IPS-20b (cell line): ENCODE data around the gene ARRDC5.
"Not testable (repeated sequence)": the region's sequence is repeated elsewhere in the genome, so short reads cannot be mapped to it uniquely, and the experiment has no call there.

Experiments
- H3K27ac ChIP-seq: one replicate; pipeline ENCODE4 v1.5.1; 2013; ENCODE audit warnings: low read length
- H3K27me3 ChIP-seq: 2 replicates; pipeline ENCODE4 v1.6.1; 2013; ENCODE audit warnings: mild to moderate bottlenecking, low read length, inconsistent platforms; ENCODE audit not compliant: insufficient read depth
- H3K36me3 ChIP-seq: 2 replicates; pipeline ENCODE4 v1.6.1; 2013; ENCODE audit warnings: low read depth, mild to moderate bottlenecking, inconsistent platforms, low read length, moderate library complexity; ENCODE audit not compliant: insufficient read depth
- H3K4me1 ChIP-seq: 2 replicates; pipeline ENCODE4 v1.6.1; 2013; ENCODE audit warnings: mild to moderate bottlenecking, control low read depth, inconsistent platforms, low read length, moderate library complexity; ENCODE audit not compliant: insufficient read depth
- H3K4me3 ChIP-seq: 2 replicates; pipeline ENCODE4 v1.5.1; 2013; ENCODE audit warnings: mild to moderate bottlenecking, low read length, inconsistent platforms
- H3K9ac ChIP-seq: 2 replicates; pipeline ENCODE4 v1.6.1; 2013; ENCODE audit warnings: low read depth, mild to moderate bottlenecking, inconsistent platforms, low read length, moderate library complexity
- H3K9me3 ChIP-seq: 2 replicates; pipeline ENCODE4 v1.6.1; 2013; ENCODE audit warnings: mild to moderate bottlenecking, low read depth, low read length, inconsistent platforms; ENCODE audit not compliant: insufficient read depth

The ARRDC5 gene

GRCh38 chr19:4902796-4903195 lies at the start of gene ARRDC5:
TSS of gene ARRDC5 (minus strand) at chr19:4902896. CDS start at chr19:4902825, 71 bp downstream.
- Histone ChIP-seq H3K27ac (no peak within 1 kb of the TSS), H3K36me3 (no peaks in the 10 kb centered on the region), H3K9me3 (no peaks in the 10 kb centered on the region), H3K9ac (no peak within 1 kb of the TSS), H3K27me3 (no peaks in the 10 kb centered on the region), H3K4me1 (no peaks in the 10 kb centered on the region; the same call in 1 of the 2 replicates), H3K4me3 (no peak within 1 kb of the TSS)

GRCh38 chr19:4951656-4952055 lies 49.0 kb upstream of the ARRDC5 start:
- Histone ChIP-seq H3K27me3 (no peaks in the 10 kb centered on the region), H3K36me3 (peaks cover 89% of the 10 kb centered on the region), H3K4me1 (no peaks in the 10 kb centered on the region), H3K9ac (no peak overlapping the region), H3K9me3 (no peaks in the 10 kb centered on the region), H3K4me3 (no peak overlapping the region), H3K27ac (no peak overlapping the region)

GRCh38 chr19:4950650-4951049 lies 48.0 kb upstream of the ARRDC5 start:
- H3K4me1 ChIP-seq, H3K27ac ChIP-seq, H3K27me3 ChIP-seq, H3K9me3 ChIP-seq, H3K4me3 ChIP-seq, H3K9ac ChIP-seq: not testable (repeated sequence)
- peaks cover 89% of the 10 kb centered on the region for H3K36me3 ChIP-seq

- not testable (repeated sequence) for H3K9me3 ChIP-seq, H3K4me1 ChIP-seq, H3K9ac ChIP-seq, H3K27me3 ChIP-seq, H3K4me3 ChIP-seq, H3K27ac ChIP-seq
- H3K36me3 ChIP-seq = peaks cover 79% of the 10 kb centered on the region
Observed at GRCh38 chr19:4941638-4942169, 39.0 kb upstream of the ARRDC5 start.

- Histone ChIP-seq H3K9me3 (no peaks in the 10 kb centered on the region), H3K4me3 (no peak overlapping the region), H3K36me3 (peaks cover 79% of the 10 kb centered on the region), H3K9ac (no peak overlapping the region), H3K27me3 (no peaks in the 10 kb centered on the region), H3K27ac (no peak overlapping the region), H3K4me1 (no peaks in the 10 kb centered on the region)
Observed at GRCh38 chr19:4939466-4939865, 36.8 kb upstream of the ARRDC5 start.

- not testable (repeated sequence) for H3K4me1 ChIP-seq, H3K9me3 ChIP-seq, H3K27ac ChIP-seq, H3K27me3 ChIP-seq, H3K4me3 ChIP-seq, H3K9ac ChIP-seq
- peaks cover 78% of the 10 kb centered on the region for H3K36me3 ChIP-seq
Observed at GRCh38 chr19:4938461-4938860, 35.8 kb upstream of the ARRDC5 start.

GRCh38 chr19:4937060-4937459 lies 34.4 kb upstream of the ARRDC5 start:
- H3K4me3 ChIP-seq = no peak overlapping the region
- H3K9me3 ChIP-seq = no peaks in the 10 kb centered on the region
- H3K27me3 ChIP-seq = no peaks in the 10 kb centered on the region
- no peak overlapping the region for H3K27ac ChIP-seq
- no peak overlapping the region for H3K9ac ChIP-seq
- H3K4me1 ChIP-seq = no peaks in the 10 kb centered on the region
- H3K36me3 ChIP-seq = peaks cover 86% of the 10 kb centered on the region

- Histone ChIP-seq H3K36me3 (peaks cover 89% of the 10 kb centered on the region), H3K9me3 (no peaks in the 10 kb centered on the region), H3K27ac (no peak overlapping the region), H3K9ac (no peak overlapping the region), H3K27me3 (no peaks in the 10 kb centered on the region), H3K4me1 (no peaks in the 10 kb centered on the region), H3K4me3 (no peak overlapping the region)
Observed at GRCh38 chr19:4935444-4935843, 32.7 kb upstream of the ARRDC5 start.

- Histone ChIP-seq H3K4me1 (no peaks in the 10 kb centered on the region), H3K27ac (no peak overlapping the region), H3K36me3 (peaks cover 93% of the 10 kb centered on the region), H3K9ac (no peak overlapping the region), H3K4me3 (no peak overlapping the region), H3K27me3 (no peaks in the 10 kb centered on the region), H3K9me3 (no peaks in the 10 kb centered on the region)
Observed at GRCh38 chr19:4933528-4933927, 30.8 kb upstream of the ARRDC5 start.

GRCh38 chr19:4932711-4933110 lies 30.0 kb upstream of the ARRDC5 start:
- Histone ChIP-seq H3K4me1 (0 out of 2 replicates have a peak, but pooled peaks cover 2% of the 10 kb centered on the region), H3K27ac (no peak overlapping the region), H3K36me3 (peaks cover 87% of the 10 kb centered on the region), H3K9ac (no peak overlapping the region), H3K4me3 (no peak overlapping the region), H3K27me3 (no peaks in the 10 kb centered on the region), H3K9me3 (no peaks in the 10 kb centered on the region)

GRCh38 chr19:4930664-4931063 lies 28.0 kb upstream of the ARRDC5 start:
- Histone ChIP-seq H3K36me3 (peaks cover 74% of the 10 kb centered on the region), H3K4me1 (0 out of 2 replicates have a peak, but pooled peaks cover 5% of the 10 kb centered on the region), H3K9ac (no peak overlapping the region), H3K4me3 (no peak overlapping the region), H3K27ac (no peak overlapping the region), H3K27me3 (no peaks in the 10 kb centered on the region), H3K9me3 (no peaks in the 10 kb centered on the region)

GRCh38 chr19:4929186-4929585 lies 26.5 kb upstream of the ARRDC5 start:
- no peak overlapping the region for H3K9ac ChIP-seq
- H3K36me3 ChIP-seq = peaks cover 63% of the 10 kb centered on the region
- H3K4me1 ChIP-seq = 0 out of 2 replicates have a peak, but pooled peaks cover 5% of the 10 kb centered on the region
- H3K27ac ChIP-seq = no peak overlapping the region
- H3K27me3 ChIP-seq = no peaks in the 10 kb centered on the region
- H3K9me3 ChIP-seq = no peaks in the 10 kb centered on the region
- no peak overlapping the region for H3K4me3 ChIP-seq
